Neural cell (in vitro differentiated cells): ENCODE measurements around the gene C10orf95. TPM values are rescaled to one million over a fixed set of nuclear protein-coding genes. Genes with fewer than 3 reads are reported as not detected.

Experiments
- H2AFZ ChIP-seq: fragments of 200-600, 300-800 bp; sonication (generic), shearing (Covaris generic); 2 replicates; pipeline ENCODE4 v1.6.0; 2014; ENCODE audit warnings: low read depth, mild to moderate bottlenecking, antibody characterized with exemption, low read length, moderate library complexity
- H3F3A ChIP-seq: fragments of 200-600 bp; shearing (Covaris generic); 2 replicates; pipeline ENCODE4 v1.6.1; 2016; ENCODE audit warnings: mild to moderate bottlenecking, moderate library complexity, mixed read lengths, antibody characterized with exemption, low read length; ENCODE audit not compliant: insufficient read depth, poor library complexity, severe bottlenecking
- H3K27ac ChIP-seq: fragments of 200-600, 300-800 bp; sonication (generic), shearing (Covaris generic); 2 replicates; pipeline ENCODE4 v1.5.1; 2014; ENCODE audit warnings: mild to moderate bottlenecking, low read length, moderate library complexity
- H3K27me3 ChIP-seq: fragments of 300-800, 200-600 bp; sonication (generic), shearing (Covaris generic); 2 replicates; pipeline ENCODE4 v1.6.0; 2014; ENCODE audit warnings: mild to moderate bottlenecking, low read depth, low read length, moderate library complexity; ENCODE audit not compliant: insufficient read depth
- H3K36me3 ChIP-seq: fragments of 300-800, 200-600 bp; sonication (generic), shearing (Covaris generic); 2 replicates; pipeline ENCODE4 v1.5.1; 2014; ENCODE audit warnings: mild to moderate bottlenecking, antibody characterized with exemption, low read length, moderate library complexity; ENCODE audit not compliant: insufficient read depth
- H3K4me2 ChIP-seq: fragments of 300-800, 200-600 bp; sonication (generic), shearing (Covaris generic); 2 replicates; pipeline ENCODE4 v1.6.0; 2014; ENCODE audit warnings: mild to moderate bottlenecking, low read length
- H3K4me3 ChIP-seq: fragments of 300-800, 200-600 bp; sonication (generic), shearing (Covaris generic); 2 replicates; pipeline ENCODE4 v1.5.1; 2014; ENCODE audit warnings: mild to moderate bottlenecking, low read length, moderate library complexity
- H3K79me2 ChIP-seq: fragments of 200-600 bp; shearing (Covaris generic); replicated peaks from 2 replicates; pipeline ENCODE4 v1.6.0; 2014; ENCODE audit warnings: mild to moderate bottlenecking, low read length, moderate library complexity; ENCODE audit not compliant: insufficient read depth
- H3K9ac ChIP-seq: fragments of 300-800, 200-600 bp; sonication (generic), shearing (Covaris generic); 2 replicates; pipeline ENCODE4 v1.6.1; 2016; ENCODE audit warnings: mild to moderate bottlenecking, low read length, mixed read lengths
- H3K9me2 ChIP-seq: fragments of 200-600 bp; shearing (Covaris generic); 2 replicates; pipeline ENCODE4 v1.6.1; 2016; ENCODE audit warnings: mild to moderate bottlenecking, low read length, mixed read lengths; ENCODE audit not compliant: insufficient read depth
- H3K9me3 ChIP-seq: fragments of 200-600, 300-800 bp; sonication (generic), shearing (Covaris generic); 2 replicates; pipeline ENCODE4 v1.6.1; 2016; ENCODE audit warnings: mild to moderate bottlenecking, mixed run types, low read length, moderate library complexity, mixed read lengths
- H4K20me1 ChIP-seq: fragments of 200-600 bp; shearing (Covaris generic); 2 replicates; pipeline ENCODE4 v1.6.1; 2016; ENCODE audit warnings: mild to moderate bottlenecking, mixed run types; ENCODE audit not compliant: insufficient read depth
- CTCF ChIP-seq: fragments of 450-650 bp; IDR thresholded peaks from 2 replicates; pipeline ENCODE4 v1.5.1; 2014; ENCODE audit warnings: antibody characterized with exemption, mild to moderate bottlenecking, moderate library complexity; ENCODE audit not compliant: poor library complexity, severe bottlenecking
- EP300 ChIP-seq: fragments of 450-650 bp; conservative IDR thresholded peaks from 2 replicates; pipeline ENCODE4 v1.6.1; 2014; ENCODE audit warnings: antibody characterized with exemption, mild to moderate bottlenecking, moderate library complexity; ENCODE audit not compliant: poor library complexity, severe bottlenecking
- EZH2 ChIP-seq: fragments of 200-600, 300-800 bp; shearing (Covaris generic), sonication (generic); IDR thresholded peaks from 2 replicates; pipeline ENCODE4 v1.6.1; 2014; ENCODE audit warnings: antibody characterized with exemption, low read length, borderline replicate concordance, mild to moderate bottlenecking; ENCODE audit not compliant: insufficient read depth, poor library complexity, severe bottlenecking
- MXI1 ChIP-seq: fragments of 450-650 bp; conservative IDR thresholded peaks from 2 replicates; pipeline ENCODE4 v1.6.1; 2014; ENCODE audit warnings: antibody characterized with exemption, mild to moderate bottlenecking; ENCODE audit not compliant: poor library complexity, severe bottlenecking
- RAD21 ChIP-seq: fragments of 450-650 bp; conservative IDR thresholded peaks from 2 replicates; pipeline ENCODE4 v1.6.1; 2014; ENCODE audit warnings: antibody characterized with exemption, mild to moderate bottlenecking, moderate library complexity
- SMC3 ChIP-seq: fragments of 450-650 bp; conservative IDR thresholded peaks from 2 replicates; pipeline ENCODE4 v1.6.1; 2014; ENCODE audit warnings: antibody characterized with exemption, mild to moderate bottlenecking, moderate library complexity; ENCODE audit not compliant: poor library complexity
- TAF1 ChIP-seq: IDR thresholded peaks from 2 replicates; pipeline ENCODE4 v1.6.1; 2012; ENCODE audit warnings: low read depth
- polyA plus RNA-seq: library from polyadenylated mRNA; depleted of rRNA; stranded (reverse); fragments of >200 nt; gene quantifications from 2 replicates; pipeline ENCODE4 v1.2.3, GENCODE V29; 2014

C10orf95 gene
- polyA plus RNA-seq, 1 donor from 2014 or later, result not detected

DNA sequence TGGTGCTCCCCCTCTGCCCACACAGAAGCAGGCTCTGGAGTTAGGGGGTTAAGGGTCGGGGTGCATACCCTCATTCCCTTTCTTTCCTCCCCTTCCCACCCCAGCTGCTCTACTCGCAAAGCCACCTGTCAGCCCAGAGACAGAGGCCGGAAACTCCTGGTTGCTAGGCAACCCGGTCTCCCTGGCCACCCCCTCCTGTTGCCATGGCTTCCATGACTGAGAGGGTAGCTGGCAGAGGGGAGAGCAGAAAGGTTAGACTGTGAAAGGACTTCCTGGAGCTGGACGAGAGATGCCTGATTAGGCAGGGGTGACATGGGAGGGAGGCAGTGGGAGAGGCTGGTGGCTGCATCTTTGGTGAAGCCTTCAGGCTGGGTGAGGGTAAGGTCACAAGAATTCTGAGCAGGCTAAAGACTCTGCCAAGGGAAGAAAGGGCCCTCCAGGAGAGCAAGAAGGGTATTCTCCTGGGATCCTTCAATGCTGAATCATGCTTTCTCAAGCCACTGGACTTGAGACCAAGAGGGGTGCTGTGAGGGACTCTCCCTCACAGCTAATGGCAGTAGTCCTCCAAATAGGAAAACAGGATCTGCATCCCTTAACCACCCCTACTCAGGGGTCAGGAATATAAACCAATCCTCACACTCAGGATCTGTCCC, 38.2 kb downstream of the C10orf95 start:
- Histone ChIP-seq H3K9me2 (no peaks in the 10 kb centered on the region), H3K9me3 (no peaks in the 10 kb centered on the region), H3K27me3 (peaks cover 2% of the 10 kb centered on the region), H3K27ac (peak overlapping the region; percentile 68), H3F3A (no peaks in the 10 kb centered on the region), H4K20me1 (no peaks in the 10 kb centered on the region), H3K36me3 (no peaks in the 10 kb centered on the region), H3K4me3 (peak overlapping the region; percentile 62), H3K79me2 (peaks cover 14% of the 10 kb centered on the region), H2AFZ (no peak overlapping the region), H3K9ac (peak overlapping the region; percentile 58), H3K4me2 (peak overlapping the region; percentile 67)
- no peak for TF ChIP-seq RAD21
- TF ChIP-seq EP300, result peak; percentile 34
- no peak for TF ChIP-seq EZH2
- TF ChIP-seq MXI1, result peak; percentile 64

DNA sequence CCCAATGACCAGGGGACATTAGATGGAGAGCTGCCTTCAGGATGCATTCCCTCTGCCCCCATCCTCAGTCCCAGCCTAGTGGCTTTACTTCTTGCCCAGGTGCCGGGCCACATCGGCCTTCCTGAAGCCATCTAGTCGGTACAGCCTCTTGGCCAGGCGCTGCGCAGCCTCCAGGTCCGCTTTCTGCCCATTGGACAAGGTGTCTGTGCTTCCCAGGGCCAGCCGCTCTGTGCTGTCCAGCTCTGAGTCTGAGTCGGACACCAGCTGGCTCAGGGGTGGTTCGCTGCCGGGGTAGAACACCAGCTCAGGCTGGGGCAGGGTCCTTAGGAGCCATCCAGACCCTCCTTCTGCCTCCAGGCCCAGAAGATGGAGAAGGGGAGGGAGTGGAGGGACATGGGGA, 39.0 kb downstream of the C10orf95 start:
- Histone ChIP-seq H3K4me3 (peak overlapping the region; percentile 62), H3K27me3 (peaks cover 7% of the 10 kb centered on the region), H3K27ac (peak overlapping the region; percentile 68)

More for the DNA sequence above, 39.0 kb downstream of the C10orf95 start:
- H2AFZ ChIP-seq, result no peak overlapping the region
- H3K36me3 ChIP-seq, result no peaks in the 10 kb centered on the region
- H3F3A ChIP-seq, result no peaks in the 10 kb centered on the region
- peak overlapping the region; percentile 67 for H3K4me2 ChIP-seq
- H4K20me1 ChIP-seq, result no peaks in the 10 kb centered on the region
- peaks cover 14% of the 10 kb centered on the region for H3K79me2 ChIP-seq
- peak overlapping the region; percentile 58 for H3K9ac ChIP-seq
- TF ChIP-seq EZH2, result no peak
- TF ChIP-seq SMC3, result no peak
- TF ChIP-seq RAD21, result no peak
- TF ChIP-seq CTCF, result no peak
- TF ChIP-seq EP300, result no peak
- no peak for TF ChIP-seq MXI1
- no peak for TF ChIP-seq TAF1
- no peaks in the 10 kb centered on the region for H3K9me3 ChIP-seq
- H3K9me2 ChIP-seq, result no peaks in the 10 kb centered on the region
